ENCODE measurements around the gene VGLL1.

VGLL1 gene

DNA sequence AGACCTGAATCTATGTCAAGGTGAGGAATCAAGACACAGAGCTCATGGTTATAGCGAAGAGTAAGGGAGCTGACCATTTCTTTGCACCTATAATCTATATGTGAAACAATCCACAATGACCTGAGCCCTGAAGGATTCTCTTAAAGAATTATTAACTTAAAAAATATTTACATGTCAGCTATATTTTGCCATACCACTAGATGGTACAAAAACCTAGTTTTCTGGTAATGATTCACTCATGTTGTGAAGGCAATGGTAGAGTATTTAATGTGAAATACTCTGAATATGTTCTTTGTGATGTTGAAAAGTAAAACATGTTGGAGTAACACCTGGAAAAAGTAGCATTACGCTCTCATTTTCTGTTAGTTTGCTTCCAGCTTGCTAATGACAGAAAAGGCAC is 40.0 kb downstream of the VGLL1 start:
- DNase-seq = no peak

DNA sequence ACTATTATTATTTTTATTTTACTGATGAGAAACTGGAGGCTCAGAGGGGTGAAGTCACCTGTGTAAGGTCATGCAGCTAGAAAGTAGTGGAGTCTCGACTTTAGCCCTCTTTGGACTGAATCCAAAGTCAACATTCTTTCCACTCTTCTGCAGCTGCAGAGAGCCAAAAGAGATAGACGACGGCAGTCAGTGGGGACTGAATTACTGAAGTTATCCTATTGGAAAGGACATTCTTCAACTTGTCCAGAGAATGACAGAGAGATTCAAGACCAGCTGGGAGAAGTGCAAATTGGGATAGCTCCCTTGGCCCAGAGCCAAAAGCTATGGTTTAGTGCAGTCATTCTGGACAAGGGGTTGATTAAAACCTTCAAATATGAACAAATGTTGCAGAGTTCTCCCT is 42.5 kb downstream of the VGLL1 start:
- DNase-seq = no peak

DNA sequence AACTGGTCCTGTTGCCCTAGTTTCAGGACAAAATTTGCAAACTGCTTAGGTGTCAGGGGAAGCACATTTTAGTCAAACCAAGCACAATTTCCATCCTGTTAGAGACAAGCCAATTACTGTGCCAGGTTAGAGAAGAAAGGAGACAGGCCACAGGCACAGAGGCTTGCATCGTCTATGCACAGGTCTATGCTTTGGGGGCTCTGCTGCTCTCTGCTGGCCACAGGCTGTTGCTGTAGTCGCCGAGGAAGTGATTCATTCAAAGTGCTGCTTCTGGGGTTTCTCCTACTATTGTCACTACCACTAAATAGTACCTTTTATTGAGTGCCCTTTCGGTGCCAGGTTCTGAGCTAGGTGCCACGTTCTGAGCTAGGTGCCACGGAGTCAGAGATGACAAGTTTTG is 45.5 kb downstream of the VGLL1 start:
- peak; percentile 67 for DNase-seq

DNA sequence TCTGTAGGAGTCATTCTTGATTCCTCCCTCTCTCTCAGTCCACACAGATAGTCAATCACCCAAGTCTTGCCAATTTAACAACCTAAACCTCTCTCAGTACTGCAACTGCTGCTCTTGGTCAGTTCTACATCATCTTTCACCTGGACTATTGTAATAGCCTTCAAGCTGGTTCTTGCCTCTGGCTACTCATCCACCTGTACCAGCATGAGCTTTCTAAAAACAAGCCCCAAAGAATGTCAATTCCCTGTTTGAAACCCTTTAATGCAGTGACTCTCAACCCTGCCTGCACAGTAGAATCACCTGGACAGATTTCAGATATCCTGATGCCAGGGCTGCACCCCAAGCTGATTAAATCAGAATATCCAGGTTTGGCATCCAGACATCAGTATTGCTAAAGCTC is 48.3 kb downstream of the VGLL1 start:
- DNase-seq = no peak

DNA sequence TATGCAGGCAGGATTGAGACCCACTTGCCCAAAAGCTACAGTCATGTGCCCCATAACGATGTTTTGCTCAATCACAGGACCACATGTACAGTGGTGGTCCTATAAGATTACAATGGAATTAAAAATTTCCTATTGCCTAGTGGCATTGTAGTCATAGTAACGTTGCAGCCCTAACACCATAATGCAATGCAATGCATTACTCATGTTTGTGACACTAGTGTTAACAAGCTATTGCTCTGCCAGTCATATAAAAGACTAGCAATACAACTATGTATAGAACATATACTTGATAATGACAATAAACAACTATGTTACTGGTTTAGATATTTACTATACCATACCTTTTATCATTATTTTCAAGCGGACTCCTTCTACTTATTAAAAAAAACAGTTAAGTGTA is 50.6 kb downstream of the VGLL1 start:
- no peak for DNase-seq

DNA sequence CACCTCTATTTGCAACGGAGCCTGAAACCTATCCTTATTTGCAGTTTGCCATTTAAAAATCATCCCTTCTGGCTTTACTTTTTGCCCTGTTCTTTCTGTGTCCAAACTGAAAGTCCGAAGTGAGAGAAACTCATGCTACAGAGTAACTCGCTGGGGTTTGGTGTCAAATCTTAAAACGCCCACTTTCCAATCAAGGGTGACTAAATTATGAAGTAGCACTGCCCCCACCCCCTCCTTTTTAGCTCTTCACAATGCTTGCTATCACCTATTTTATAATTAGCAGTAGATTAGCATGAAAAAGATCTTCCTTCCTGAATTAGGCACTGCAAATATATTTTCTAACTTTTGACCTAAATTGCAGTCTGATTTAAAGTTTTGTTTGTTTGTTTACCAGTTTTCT is 52.5 kb downstream of the VGLL1 start:
- DNase-seq = no peak

DNA sequence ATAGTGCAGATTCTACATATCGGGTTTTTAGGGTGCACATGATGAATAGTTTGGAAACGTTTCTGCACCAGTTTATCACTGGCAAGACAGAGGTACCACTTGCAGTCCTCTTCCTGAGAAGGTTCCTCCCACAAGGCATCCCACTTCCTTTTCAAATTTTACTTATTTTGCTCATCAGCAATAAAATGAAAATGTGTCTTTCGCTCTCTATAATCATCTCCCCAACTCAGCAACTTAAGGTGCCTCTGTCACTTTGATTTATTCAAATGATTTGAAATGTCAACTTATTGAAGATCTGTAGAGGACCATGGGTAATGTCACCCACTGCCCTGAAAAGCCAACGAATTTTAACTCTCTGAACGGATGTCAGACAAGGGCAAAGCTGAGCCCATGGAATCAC is 53.2 kb downstream of the VGLL1 start:
- DNase-seq = no peak

DNA sequence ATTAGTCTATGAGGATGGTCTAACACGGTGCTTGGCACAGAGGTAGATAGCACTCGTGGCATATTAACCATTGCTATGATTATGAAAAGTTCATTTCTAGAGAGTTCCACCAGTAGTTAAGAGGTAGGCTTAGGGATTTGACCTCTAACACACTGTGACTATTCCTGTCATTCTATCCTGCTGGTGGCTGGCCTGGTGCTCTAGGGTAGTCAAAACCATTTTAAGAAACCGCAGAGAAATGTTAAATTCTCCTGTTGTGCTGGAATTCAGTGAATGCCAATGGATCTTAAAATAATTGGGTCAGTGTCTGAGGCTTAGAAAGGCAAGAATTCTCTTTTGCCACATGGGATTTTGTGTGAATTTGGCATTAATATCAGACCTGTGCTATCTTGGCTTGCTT is 53.9 kb downstream of the VGLL1 start:
- DNase-seq = no peak

DNA sequence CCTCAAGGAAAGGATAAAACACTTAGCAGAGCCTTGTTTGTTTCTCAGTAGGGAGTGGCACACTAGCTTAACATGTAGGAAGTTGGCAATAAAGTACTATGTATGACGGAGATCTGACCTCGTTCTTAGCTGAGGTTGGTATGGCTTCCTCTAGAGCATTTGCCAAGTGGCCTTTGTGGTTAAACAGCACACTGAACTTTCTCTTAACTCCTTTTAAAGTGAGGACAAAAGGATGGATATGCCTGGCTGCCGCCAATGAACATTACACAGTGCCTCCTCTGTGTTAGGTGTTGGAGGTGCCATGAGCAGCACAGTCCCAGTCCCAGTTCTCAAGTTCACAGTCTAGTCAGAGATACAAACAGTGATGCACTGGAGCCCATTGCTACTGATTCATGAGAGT is 54.4 kb downstream of the VGLL1 start:
- peak; percentile 28 for DNase-seq

DNA sequence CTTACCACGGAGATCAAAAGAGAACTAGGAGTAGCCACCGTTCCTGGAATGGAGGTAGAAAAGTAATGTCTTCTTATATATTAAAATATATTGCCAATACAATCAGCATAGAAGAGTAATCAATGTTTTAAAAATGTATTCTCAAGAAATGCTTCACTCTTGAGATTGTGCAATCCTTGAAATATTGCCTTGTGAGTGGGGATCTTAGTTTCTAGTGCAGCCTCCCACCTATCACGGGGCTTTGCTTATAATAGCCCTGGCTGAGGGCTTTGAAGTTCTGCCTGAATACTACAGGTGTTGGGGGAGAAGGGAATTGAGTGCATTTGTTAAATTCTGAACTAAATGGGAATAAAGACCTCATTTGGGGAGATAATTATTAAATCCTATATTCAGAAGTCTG is 55.5 kb downstream of the VGLL1 start:
- DNase-seq = no peak

DNA sequence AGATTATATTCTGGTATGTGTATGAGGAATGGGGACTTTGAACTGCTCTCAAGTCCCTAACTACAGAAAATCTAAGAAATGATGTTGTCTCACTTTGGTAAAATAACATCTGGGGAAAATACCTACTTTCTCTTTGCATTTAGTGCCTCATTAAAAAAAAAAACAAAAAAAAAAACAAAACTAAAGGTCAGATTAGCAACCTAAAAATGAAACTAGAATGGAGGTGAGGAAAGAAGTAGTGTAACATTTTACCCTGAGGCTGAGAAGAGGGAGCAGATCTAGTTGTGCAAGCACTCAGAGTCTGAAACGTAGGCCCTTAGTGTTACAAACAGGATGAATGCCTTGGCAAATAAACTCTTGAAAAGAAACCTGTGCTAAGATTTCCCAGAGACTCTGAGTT is 56.0 kb downstream of the VGLL1 start:
- DNase-seq = no peak

DNA sequence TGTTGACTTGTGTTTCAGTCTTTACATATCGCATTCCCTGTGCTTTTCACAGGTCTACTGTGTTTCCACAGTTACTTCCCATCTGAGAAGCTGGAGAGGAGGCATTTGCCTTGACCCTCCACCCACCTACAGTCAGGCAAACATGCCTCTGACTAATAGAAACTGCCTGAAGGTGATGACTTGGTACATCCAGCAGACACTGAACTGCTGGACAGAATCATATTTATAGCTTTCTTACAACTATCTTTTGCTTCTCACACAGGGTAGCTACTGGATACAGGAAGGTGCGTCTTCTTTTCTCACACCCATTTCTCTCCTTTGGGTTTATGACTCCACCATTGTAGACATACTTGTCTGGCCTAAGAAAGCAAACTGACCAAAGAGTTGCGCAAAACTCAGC is 58.0 kb downstream of the VGLL1 start:
- DNase-seq = no peak

DNA sequence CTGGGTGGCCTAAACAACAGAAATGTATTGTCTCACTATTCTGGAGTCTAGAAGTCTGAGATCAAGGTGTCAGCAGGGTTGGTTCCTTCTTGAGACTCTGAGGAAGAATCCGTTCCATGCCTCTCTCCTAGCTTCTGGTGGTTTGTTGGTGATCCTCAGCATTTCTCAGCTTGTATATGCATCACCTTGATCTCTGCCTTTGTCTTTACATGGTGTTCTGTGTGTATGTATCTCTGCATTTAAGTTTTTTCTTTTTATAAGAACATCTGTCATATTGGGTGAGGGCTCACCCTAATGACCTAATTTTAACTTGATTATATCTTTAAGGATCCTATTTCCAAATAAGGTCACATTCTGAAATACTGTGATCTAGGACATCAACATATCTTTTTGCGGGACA is 65.3 kb downstream of the VGLL1 start:
- no peak for DNase-seq

DNA sequence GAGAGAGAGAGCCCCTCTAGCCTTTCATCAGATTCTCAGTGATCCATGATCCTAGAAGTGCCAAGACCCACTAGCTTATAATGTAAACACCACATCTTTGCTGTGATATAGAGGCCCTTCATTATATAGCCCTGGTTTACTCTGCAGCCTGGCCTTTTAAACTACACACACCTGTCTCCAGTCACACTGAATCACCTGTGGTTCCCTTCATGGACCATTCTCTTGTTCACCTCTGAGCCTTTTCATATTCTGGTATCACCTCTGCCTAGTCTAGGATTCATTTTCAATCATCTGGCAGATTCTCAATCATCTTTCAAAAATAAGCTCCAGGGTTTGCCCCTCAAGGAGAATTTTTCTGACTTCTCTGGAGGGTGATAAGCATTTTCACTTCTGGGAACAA is 65.9 kb downstream of the VGLL1 start:
- no peak for DNase-seq

DNA sequence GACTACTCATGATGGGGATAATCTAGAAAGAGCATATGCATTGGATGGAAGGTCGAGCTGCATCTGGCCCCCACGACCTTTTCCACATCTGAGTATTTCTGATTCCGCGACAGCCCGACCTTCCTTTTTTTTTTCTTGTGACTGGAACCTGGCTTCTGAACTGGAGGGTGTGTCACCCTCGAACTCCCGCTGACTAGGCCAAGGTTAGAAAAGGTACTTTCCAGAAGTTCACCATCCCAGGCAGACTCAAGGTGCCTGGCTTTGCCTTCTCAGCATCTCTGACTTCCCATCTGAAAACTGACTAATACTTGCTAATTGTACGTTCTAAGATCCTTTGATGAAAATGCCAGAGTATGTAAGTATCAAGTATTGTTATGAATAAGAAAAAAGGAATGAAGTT is 66.6 kb downstream of the VGLL1 start:
- DNase-seq = no peak

DNA sequence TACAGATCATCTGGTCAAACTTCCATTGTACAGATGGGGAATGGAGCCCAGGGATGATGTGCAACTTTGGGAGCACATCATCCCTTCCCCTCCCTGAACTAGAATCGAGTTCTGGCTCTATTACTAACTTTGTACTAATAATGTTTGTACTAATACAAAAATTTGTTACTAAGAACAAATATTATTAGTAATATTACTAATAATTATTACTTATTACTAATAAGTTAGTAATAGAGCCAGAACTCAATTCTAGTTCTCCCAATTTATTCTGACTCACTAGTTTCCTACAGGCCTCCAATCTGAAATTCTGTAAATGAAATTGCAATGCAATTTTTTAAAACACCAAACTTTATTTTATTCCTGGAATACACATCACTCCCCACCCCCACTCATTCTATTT is 68.0 kb downstream of the VGLL1 start:
- DNase-seq = no peak
